Upper lobe of left lung (tissue), 4 donors: Measurements from ENCODE around the gene DNAJC17.

Experiments
- EP300 ChIP-seq, 4 donors: sonication (generic); formaldehyde crosslinking; IDR thresholded peaks; one replicate each; pipeline ENCODE4 v1.5.1; 2017; ENCODE audit warnings: antibody characterized with exemption in 4 of 4, control low read depth in 2 of 4
- POLR2AphosphoS5 ChIP-seq, 2 donors: sonication (generic); formaldehyde crosslinking; IDR thresholded peaks; one replicate each; pipeline ENCODE4 v1.5.1; 2017; ENCODE audit warnings: antibody characterized with exemption in 2 of 2
- TF ChIP-seq, protein P1 (sequence below), 6 experiments: fragments of 450-650 bp in 4 of 6; fragments of 200-600 bp in 2 of 6; sonication (generic) in 2 of 6; IDR thresholded peaks; one replicate each; pipeline ENCODE4 v1.5.1; 2016 to 2019; ENCODE audit warnings: antibody characterized with exemption in 6 of 6

DNA sequence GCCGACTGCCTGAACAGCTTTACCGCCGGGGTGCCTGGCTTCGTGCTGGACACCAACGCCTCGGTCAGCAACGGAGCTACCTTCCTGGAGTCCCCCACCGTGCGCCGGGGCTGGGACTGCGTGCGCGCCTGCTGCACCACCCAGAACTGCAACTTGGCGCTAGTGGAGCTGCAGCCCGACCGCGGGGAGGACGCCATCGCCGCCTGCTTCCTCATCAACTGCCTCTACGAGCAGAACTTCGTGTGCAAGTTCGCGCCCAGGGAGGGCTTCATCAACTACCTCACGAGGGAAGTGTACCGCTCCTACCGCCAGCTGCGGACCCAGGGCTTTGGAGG lies 37.4 kb upstream of the DNAJC17 start:
- TF ChIP-seq POLR2AphosphoS5 (IDR thresholded peaks at IDR 0.05), result no peak
- TF ChIP-seq, protein P1, sequence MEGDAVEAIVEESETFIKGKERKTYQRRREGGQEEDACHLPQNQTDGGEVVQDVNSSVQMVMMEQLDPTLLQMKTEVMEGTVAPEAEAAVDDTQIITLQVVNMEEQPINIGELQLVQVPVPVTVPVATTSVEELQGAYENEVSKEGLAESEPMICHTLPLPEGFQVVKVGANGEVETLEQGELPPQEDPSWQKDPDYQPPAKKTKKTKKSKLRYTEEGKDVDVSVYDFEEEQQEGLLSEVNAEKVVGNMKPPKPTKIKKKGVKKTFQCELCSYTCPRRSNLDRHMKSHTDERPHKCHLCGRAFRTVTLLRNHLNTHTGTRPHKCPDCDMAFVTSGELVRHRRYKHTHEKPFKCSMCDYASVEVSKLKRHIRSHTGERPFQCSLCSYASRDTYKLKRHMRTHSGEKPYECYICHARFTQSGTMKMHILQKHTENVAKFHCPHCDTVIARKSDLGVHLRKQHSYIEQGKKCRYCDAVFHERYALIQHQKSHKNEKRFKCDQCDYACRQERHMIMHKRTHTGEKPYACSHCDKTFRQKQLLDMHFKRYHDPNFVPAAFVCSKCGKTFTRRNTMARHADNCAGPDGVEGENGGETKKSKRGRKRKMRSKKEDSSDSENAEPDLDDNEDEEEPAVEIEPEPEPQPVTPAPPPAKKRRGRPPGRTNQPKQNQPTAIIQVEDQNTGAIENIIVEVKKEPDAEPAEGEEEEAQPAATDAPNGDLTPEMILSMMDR (IDR thresholded peaks at IDR 0.05), result peak in 1 of 6 experiments; percentile 4
- no peak for TF ChIP-seq EP300 (IDR thresholded peaks at IDR 0.05)
